ENCODE data around the gene PCBD2. TPM values are rescaled to one million over a fixed set of nuclear protein-coding genes. Genes with fewer than 3 reads are reported as not detected.

The PCBD2 gene
- total RNA-seq, 3 donors from 2014 or later (not counting 1 experiment from before 2014, with no cell fraction given): 7.6 to 11.5 (median 7.7) TPM

DNA sequence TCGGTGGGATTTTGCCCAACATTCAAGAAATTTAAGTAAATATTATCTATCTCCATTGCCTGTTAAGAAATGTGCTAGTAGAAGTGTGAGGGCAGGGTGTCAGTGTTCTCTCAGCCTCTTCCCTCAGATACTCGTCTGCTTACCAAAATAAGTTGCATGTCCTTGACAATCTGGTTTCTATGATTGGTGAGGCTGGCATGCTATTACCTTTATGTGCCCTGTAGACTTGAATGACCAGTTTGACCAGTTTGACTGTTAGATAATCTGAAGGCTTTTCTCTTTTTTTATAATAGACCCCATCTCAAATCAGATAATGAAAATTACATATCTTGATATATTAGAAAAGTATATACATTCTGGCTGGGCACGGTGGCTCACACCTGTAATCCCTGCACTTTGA lies 63.1 kb downstream of the PCBD2 start:
- intact Hi-C loops (cut with micrococcal nuclease): no loop called here
- TF ChIP-seq, protein P1, sequence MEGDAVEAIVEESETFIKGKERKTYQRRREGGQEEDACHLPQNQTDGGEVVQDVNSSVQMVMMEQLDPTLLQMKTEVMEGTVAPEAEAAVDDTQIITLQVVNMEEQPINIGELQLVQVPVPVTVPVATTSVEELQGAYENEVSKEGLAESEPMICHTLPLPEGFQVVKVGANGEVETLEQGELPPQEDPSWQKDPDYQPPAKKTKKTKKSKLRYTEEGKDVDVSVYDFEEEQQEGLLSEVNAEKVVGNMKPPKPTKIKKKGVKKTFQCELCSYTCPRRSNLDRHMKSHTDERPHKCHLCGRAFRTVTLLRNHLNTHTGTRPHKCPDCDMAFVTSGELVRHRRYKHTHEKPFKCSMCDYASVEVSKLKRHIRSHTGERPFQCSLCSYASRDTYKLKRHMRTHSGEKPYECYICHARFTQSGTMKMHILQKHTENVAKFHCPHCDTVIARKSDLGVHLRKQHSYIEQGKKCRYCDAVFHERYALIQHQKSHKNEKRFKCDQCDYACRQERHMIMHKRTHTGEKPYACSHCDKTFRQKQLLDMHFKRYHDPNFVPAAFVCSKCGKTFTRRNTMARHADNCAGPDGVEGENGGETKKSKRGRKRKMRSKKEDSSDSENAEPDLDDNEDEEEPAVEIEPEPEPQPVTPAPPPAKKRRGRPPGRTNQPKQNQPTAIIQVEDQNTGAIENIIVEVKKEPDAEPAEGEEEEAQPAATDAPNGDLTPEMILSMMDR (IDR thresholded peaks at IDR 0.05): no peak
- H3K4me1 ChIP-seq (ENCODE audit: control insufficient read depth, insufficient read depth, low read length): no peaks in the 10 kb centered on the region

DNA sequence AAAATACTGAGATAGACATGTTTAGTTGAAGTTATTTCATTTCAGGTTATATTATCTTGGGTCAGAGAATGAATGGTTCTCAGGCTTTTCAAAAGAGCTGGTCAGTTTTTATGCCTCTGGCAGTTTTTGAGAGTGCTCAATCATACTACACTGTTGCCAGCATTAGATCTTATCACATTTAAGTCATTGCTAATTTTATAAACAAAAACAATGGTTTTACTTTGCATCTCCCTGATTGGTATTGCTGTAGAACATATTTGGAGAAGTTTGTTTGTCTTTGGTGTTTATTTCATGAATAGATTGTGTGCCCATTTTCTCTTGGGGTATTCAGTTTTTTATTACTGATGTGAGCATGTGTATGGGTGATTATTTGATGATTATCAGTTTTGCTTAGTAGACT lies 64.2 kb downstream of the PCBD2 start:
- Histone ChIP-seq H3K4me3 (ENCODE audit: low read length) (no peak overlapping the region), H3K9me3 (ENCODE audit: control insufficient read depth, insufficient read depth, low read length) (no peaks in the 10 kb centered on the region), H3K4me1 (ENCODE audit: control insufficient read depth, insufficient read depth, low read length) (no peaks in the 10 kb centered on the region), H3K27me3 (ENCODE audit: control insufficient read depth, insufficient read depth, low read length) (no peaks in the 10 kb centered on the region), H3K27ac (ENCODE audit: low read length) (no peak overlapping the region), H3K36me3 (ENCODE audit: control insufficient read depth, insufficient read depth, low read length) (no peaks in the 10 kb centered on the region)
- Mint-ChIP-seq H3K36me3 (no peaks in the 10 kb centered on the region), H3K27ac (no peak overlapping the region), H3K9me3 (no peaks in the 10 kb centered on the region), H3K27me3 (ENCODE audit: low read depth in 2 of 2) (no peaks in the 10 kb centered on the region), H3K4me1 (peaks cover 4 to 8% of the 10 kb centered on the region in 2 donors), H3K4me3 (no peak overlapping the region)
- no peak for ATAC-seq
- intact Hi-C loops (cut with micrococcal nuclease): no loop called here
- TF ChIP-seq, protein P1 (IDR thresholded peaks at IDR 0.05): no peak
- no peak for DNase-seq

More for the DNA sequence above, 63.1 kb downstream of the PCBD2 start:
- H3K27me3 ChIP-seq (ENCODE audit: control insufficient read depth, insufficient read depth, low read length): no peaks in the 10 kb centered on the region
- no peaks in the 10 kb centered on the region for H3K27me3 Mint-ChIP-seq (ENCODE audit: low read depth in 2 of 2)
- H3K27ac Mint-ChIP-seq: no peak overlapping the region
- DNase-seq (no peak), ATAC-seq (no peak)
- H3K9me3 Mint-ChIP-seq: no peaks in the 10 kb centered on the region
- no peak overlapping the region for H3K27ac ChIP-seq (ENCODE audit: low read length)
- no peaks in the 10 kb centered on the region for H3K36me3 Mint-ChIP-seq
- WGBS (ENCODE audit: insufficient coverage): 98% methylated on average over 3 of the region's 3 CpGs
- no peak overlapping the region for H3K4me3 Mint-ChIP-seq
- H3K9me3 ChIP-seq (ENCODE audit: control insufficient read depth, insufficient read depth, low read length): no peaks in the 10 kb centered on the region
- no peaks in the 10 kb centered on the region for H3K36me3 ChIP-seq (ENCODE audit: control insufficient read depth, insufficient read depth, low read length)
- no peak overlapping the region for H3K4me3 ChIP-seq (ENCODE audit: low read length)
- H3K4me1 Mint-ChIP-seq: peaks cover 5 to 9% of the 10 kb centered on the region in 2 donors

DNA sequence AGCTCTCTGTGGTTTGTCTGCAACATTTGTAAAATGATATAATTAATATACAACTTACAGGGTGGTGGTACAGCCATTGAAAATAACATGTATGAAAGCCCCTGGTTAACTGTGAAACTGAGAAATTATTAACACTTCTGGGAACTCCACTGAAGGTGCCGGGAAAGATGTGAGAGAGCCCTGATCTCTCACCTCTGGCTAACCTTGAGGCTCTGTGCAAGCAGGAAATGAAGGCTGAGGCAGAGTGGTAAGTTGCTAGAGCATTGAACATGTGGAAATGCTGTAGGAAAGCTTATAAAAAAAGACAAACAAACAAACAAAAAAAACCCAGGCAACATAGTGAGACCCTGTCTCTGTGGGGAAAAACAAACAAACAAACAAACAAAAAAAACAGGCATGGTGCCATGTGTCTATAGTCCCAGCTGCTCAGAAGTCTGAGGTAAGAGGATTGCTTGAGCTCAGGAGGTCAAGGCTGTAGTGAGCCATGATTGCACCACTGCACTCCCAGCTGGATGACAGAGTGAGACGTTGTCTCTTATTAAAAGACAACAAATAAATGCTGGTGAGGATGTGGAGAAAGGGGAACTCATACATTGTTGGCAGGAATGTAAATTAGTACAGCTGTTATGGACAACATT lies 70.3 kb downstream of the PCBD2 start:
- no peak overlapping the region for H3K27ac ChIP-seq (ENCODE audit: low read length)
- intact Hi-C loops (cut with micrococcal nuclease): no loop called here
- H3K4me3 ChIP-seq (ENCODE audit: low read length): no peak overlapping the region
- no peak for DNase-seq
- peaks cover 16% of the 10 kb centered on the region for H3K9me3 ChIP-seq (ENCODE audit: control insufficient read depth, insufficient read depth, low read length)
- TF ChIP-seq, protein P1 (IDR thresholded peaks at IDR 0.05): no peak
- Mint-ChIP-seq H3K4me3 (no peak overlapping the region), H3K27me3 (ENCODE audit: low read depth in 2 of 2) (no peaks in the 10 kb centered on the region), H3K9me3 (peaks cover 0 to 2% of the 10 kb centered on the region in 2 donors), H3K4me1 (no peaks in the 10 kb centered on the region), H3K27ac (no peak overlapping the region), H3K36me3 (no peaks in the 10 kb centered on the region)
- 84% methylated on average over 2 of the region's 2 CpGs for WGBS (ENCODE audit: insufficient coverage)
- H3K27me3 ChIP-seq (ENCODE audit: control insufficient read depth, insufficient read depth, low read length): no peaks in the 10 kb centered on the region
- no peaks in the 10 kb centered on the region for H3K36me3 ChIP-seq (ENCODE audit: control insufficient read depth, insufficient read depth, low read length)
- H3K4me1 ChIP-seq (ENCODE audit: control insufficient read depth, insufficient read depth, low read length): no peaks in the 10 kb centered on the region
- ATAC-seq: no peak

DNA sequence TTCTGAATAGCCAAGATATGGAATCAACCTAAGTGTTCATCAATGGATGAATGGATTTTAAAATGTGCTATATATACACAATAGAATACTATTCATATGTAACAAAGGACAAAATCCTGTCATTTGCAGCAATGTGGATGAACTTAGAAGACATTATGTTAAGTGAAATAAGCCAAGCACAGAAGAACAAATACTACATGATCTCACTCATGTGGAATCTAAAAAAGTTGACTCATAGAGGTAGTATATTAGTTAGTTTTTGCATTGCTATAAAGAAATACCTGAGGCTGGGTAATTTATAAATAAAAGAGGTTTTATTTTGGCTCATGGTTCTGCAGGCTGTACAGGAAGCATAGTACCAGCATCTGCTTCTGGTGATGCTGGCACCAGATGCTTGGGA lies 70.9 kb downstream of the PCBD2 start:
- no peaks in the 10 kb centered on the region for H3K27me3 Mint-ChIP-seq (ENCODE audit: low read depth in 2 of 2)
- Histone ChIP-seq H3K27me3 (ENCODE audit: control insufficient read depth, insufficient read depth, low read length) (no peaks in the 10 kb centered on the region), H3K36me3 (ENCODE audit: control insufficient read depth, insufficient read depth, low read length) (no peaks in the 10 kb centered on the region), H3K27ac (ENCODE audit: low read length) (no peak overlapping the region), H3K4me1 (ENCODE audit: control insufficient read depth, insufficient read depth, low read length) (no peaks in the 10 kb centered on the region), H3K9me3 (ENCODE audit: control insufficient read depth, insufficient read depth, low read length) (peaks cover 16% of the 10 kb centered on the region), H3K4me3 (ENCODE audit: low read length) (no peak overlapping the region)
- DNase-seq: no peak
- H3K36me3 Mint-ChIP-seq: peaks cover 3% of the 10 kb centered on the region
- H3K4me1 Mint-ChIP-seq: no peaks in the 10 kb centered on the region
- H3K27ac Mint-ChIP-seq: no peak overlapping the region
- ATAC-seq: no peak
- no peak overlapping the region for H3K4me3 Mint-ChIP-seq
- intact Hi-C loops (cut with micrococcal nuclease): no loop called here
- TF ChIP-seq, protein P1 (IDR thresholded peaks at IDR 0.05): no peak
- H3K9me3 Mint-ChIP-seq: peaks cover 2 to 3% of the 10 kb centered on the region in 2 donors
